ENCODE measurements around the gene NATD1. TPM values are rescaled to one million over a fixed set of nuclear protein-coding genes. Genes with fewer than 3 reads are reported as not detected.

The NATD1 gene
- total and polyA plus RNA-seq, 2 experiments from 2014 or later: 3.6 to 5.0 TPM

- Histone ChIP-seq H3K36me3 (ENCODE audit: low read depth) (no peaks in the 10 kb centered on the region; the same call in 1 of the 2 replicates), H3K79me2 (ENCODE audit: insufficient read depth) (peaks cover 89% of the 10 kb centered on the region), H3K27me3 (replicated peaks; ENCODE audit: insufficient read depth) (no peaks in the 10 kb centered on the region), H3K9me2 (ENCODE audit: insufficient read depth) (no peaks in the 10 kb centered on the region), H3K4me3 (peak overlapping the region; percentile 96), H3K9ac (peak overlapping the region; percentile 98), H3K27ac (peak overlapping the region; percentile 96), H2AFZ (peak overlapping the region; percentile 74), H4K20me1 (ENCODE audit: insufficient read depth) (peaks cover 5% of the 10 kb centered on the region; the same call in 1 of the 2 replicates), H3F3A (ENCODE audit: insufficient read depth) (peaks cover 20% of the 10 kb centered on the region), H3K4me2 (ENCODE audit: unreplicated experiment) (peak overlapping the region; percentile 92), H3K4me1 (ENCODE audit: insufficient read depth) (peaks cover 24% of the 10 kb centered on the region), H3K9me3 (ENCODE audit: low read depth) (no peaks in the 10 kb centered on the region)
- in situ Hi-C loops (cut with MboI): no loop called here
- 5 to 7% methylated on average over 23 of the region's 23 CpGs for WGBS, 2 experiments (ENCODE audit: low coverage in 1 of 2, low lambda C conversion rate in 2 of 2, missing lambda C conversion rate in 2 of 2)
- TF ChIP-seq EZH2phosphoT487 (IDR thresholded peaks at IDR 0.05; ENCODE audit: insufficient read depth, low read depth): no peak
- TF ChIP-seq EZH2 (IDR thresholded peaks at IDR 0.05; ENCODE audit: insufficient read depth, poor library complexity, severe bottlenecking): no peak
- DNase-seq: peak; percentile 69
Observed at GRCh38 chr17:21214777-21215541, 38.3 kb downstream of the NATD1 start.

GRCh38 chr17:21214015-21214776 is 39.0 kb downstream of the NATD1 start, which contains the start of gene TMEM11:
TMEM11 (minus strand) TSS chr17:21214161; CDS start chr17:21214152, 9 bp downstream.
- Histone ChIP-seq H3K27me3 (replicated peaks; ENCODE audit: insufficient read depth) (no peaks in the 10 kb centered on the region), H4K20me1 (ENCODE audit: insufficient read depth) (peaks cover 5% of the 10 kb centered on the region; the same call in 1 of the 2 replicates), H3K27ac (peak within 1 kb of the TSS; percentile 96), H3K79me2 (ENCODE audit: insufficient read depth) (peaks cover 91% of the 10 kb centered on the region), H3K4me2 (ENCODE audit: unreplicated experiment) (peak within 1 kb of the TSS; percentile 97), H3K9ac (peak within 1 kb of the TSS; percentile 98), H3K36me3 (ENCODE audit: low read depth) (no peaks in the 10 kb centered on the region; the same call in 1 of the 2 replicates), H3F3A (ENCODE audit: insufficient read depth) (peaks cover 20% of the 10 kb centered on the region), H2AFZ (peak within 1 kb of the TSS; percentile 74), H3K4me3 (peak within 1 kb of the TSS; percentile 96), H3K9me2 (ENCODE audit: insufficient read depth) (no peaks in the 10 kb centered on the region), H3K9me3 (ENCODE audit: low read depth) (no peaks in the 10 kb centered on the region), H3K4me1 (ENCODE audit: insufficient read depth) (peaks cover 29% of the 10 kb centered on the region)
- TF ChIP-seq EZH2phosphoT487 (IDR thresholded peaks at IDR 0.05; ENCODE audit: insufficient read depth, low read depth) (no peak), EZH2 (IDR thresholded peaks at IDR 0.05; ENCODE audit: insufficient read depth, poor library complexity, severe bottlenecking) (no peak)
- in situ Hi-C loops (cut with MboI): no loop called here
- WGBS, 2 experiments (ENCODE audit: low coverage in 1 of 2, low lambda C conversion rate in 2 of 2, missing lambda C conversion rate in 2 of 2): 1% methylated on average over 54 to 67 of the region's 76 CpGs
- peak; percentile 100 for DNase-seq

GRCh38 chr17:21213638-21214014 is 39.6 kb downstream of the NATD1 start:
- H4K20me1 ChIP-seq (ENCODE audit: insufficient read depth): peaks cover 5% of the 10 kb centered on the region; the same call in 1 of the 2 replicates
- in situ Hi-C loops (cut with MboI): no loop called here
- no peaks in the 10 kb centered on the region; the same call in 1 of the 2 replicates for H3K36me3 ChIP-seq (ENCODE audit: low read depth)
- TF ChIP-seq EZH2 (IDR thresholded peaks at IDR 0.05; ENCODE audit: insufficient read depth, poor library complexity, severe bottlenecking) (no peak), EZH2phosphoT487 (IDR thresholded peaks at IDR 0.05; ENCODE audit: insufficient read depth, low read depth) (no peak)
- peak overlapping the region; percentile 63 for H2AFZ ChIP-seq
- peak overlapping the region; percentile 96 for H3K27ac ChIP-seq
- H3F3A ChIP-seq (ENCODE audit: insufficient read depth): peaks cover 20% of the 10 kb centered on the region
- no peaks in the 10 kb centered on the region for H3K9me3 ChIP-seq (ENCODE audit: low read depth)
- H3K79me2 ChIP-seq (ENCODE audit: insufficient read depth): peaks cover 91% of the 10 kb centered on the region
- no peaks in the 10 kb centered on the region for H3K27me3 ChIP-seq (replicated peaks; ENCODE audit: insufficient read depth)
- no peaks in the 10 kb centered on the region for H3K9me2 ChIP-seq (ENCODE audit: insufficient read depth)
- DNase-seq: peak; percentile 80
- peaks cover 34% of the 10 kb centered on the region for H3K4me1 ChIP-seq (ENCODE audit: insufficient read depth)
- peak overlapping the region; percentile 98 for H3K9ac ChIP-seq
- H3K4me3 ChIP-seq: peak overlapping the region; percentile 96
- peak overlapping the region; percentile 97 for H3K4me2 ChIP-seq (ENCODE audit: unreplicated experiment)
- 0 to 1% methylated on average over 34 to 35 of the region's 35 CpGs for WGBS, 2 experiments (ENCODE audit: low coverage in 1 of 2, low lambda C conversion rate in 2 of 2, missing lambda C conversion rate in 2 of 2)
